Measurements from ENCODE around the gene UPF1.

GRCh38 chr19:18905513-18906236 is 73.9 kb downstream of the UPF1 start:
- TF ChIP-seq EP300 (IDR thresholded peaks at IDR 0.05; ENCODE audit: low read depth in 2 of 2, low read length in 2 of 2): no peak
- TF ChIP-seq EP300 (CRISPR knock-in tag; IDR thresholded peaks at IDR 0.05; ENCODE audit: borderline replicate concordance): no peak
- no peak for TF ChIP-seq FOXA3 (CRISPR knock-in tag; IDR thresholded peaks at IDR 0.05)
- no peak for TF ChIP-seq CTCF (CRISPR knock-in tag; IDR thresholded peaks at IDR 0.05)
- no peak for TF ChIP-seq ZFP36L2 (CRISPR knock-in tag; IDR thresholded peaks at IDR 0.05)
- TF ChIP-seq KDM4B (CRISPR knock-in tag; IDR thresholded peaks at IDR 0.05): no peak
- TF ChIP-seq SMC3 (IDR thresholded peaks at IDR 0.05; ENCODE audit: low read length): no peak
- no peak for TF ChIP-seq FOXC1 (CRISPR knock-in tag; IDR thresholded peaks at IDR 0.05; ENCODE audit: borderline replicate concordance)
- TF ChIP-seq BRD4 (CRISPR knock-in tag; IDR thresholded peaks at IDR 0.05): no peak
- TF ChIP-seq ZNF670 (CRISPR knock-in tag; IDR thresholded peaks at IDR 0.05; ENCODE audit: borderline replicate concordance): no peak
- no peak for TF ChIP-seq ZMYM3 (CRISPR knock-in tag; IDR thresholded peaks at IDR 0.05)

All from HepG2 (cell line).